OCI-LY1 (cell line): Measurements from ENCODE around the gene USP47.

Experiments
- CTCF ChIP-seq: fragments of 200-600 bp; sonication (generic), shearing (Covaris generic); IDR thresholded peaks from 2 replicates; pipeline ENCODE4 v1.5.1; 2017; ENCODE audit warnings: mild to moderate bottlenecking, antibody characterized with exemption, low read length, moderate library complexity, mixed read lengths
- EZH2 ChIP-seq: fragments of 200-600 bp; sonication (generic), shearing (Covaris generic); IDR thresholded peaks from 2 replicates; pipeline ENCODE4 v1.8.0; 2017; ENCODE audit warnings: borderline replicate concordance, mixed run types, mild to moderate bottlenecking, antibody characterized with exemption, low read length, moderate library complexity, mixed read lengths

- TF ChIP-seq CTCF (peak; percentile 68), EZH2 (no peak)
Observed at GRCh38 chr11:11966826-11967668, 125.3 kb downstream of the USP47 start.
